IMR-90 (cell line): ENCODE results near the gene MYT1. TPM values are rescaled to one million over a fixed set of nuclear protein-coding genes. Genes with fewer than 3 reads are reported as not detected.

Experiments used
- ATAC-seq: fragments of 200-7000 bp; cut with Tn5 transposase; 2 replicates; pipeline ENCODE4 v1.9.1; 2020; ENCODE audit warnings: low read depth, mild to moderate bottlenecking, moderate library complexity
- BruUV-seq: library from RNA; stranded (reverse); fragments of 400-500 nt; replicated peaks from 2 replicates; lab custom pipeline; 2021; lab: Mats Ljungman, UMichigan
- CTCF ChIA-PET: fragments of 300-600 bp; formaldehyde crosslinking; extraction: SDS; loops from one replicate; lab custom pipeline; 2021; ENCODE audit warnings: antibody characterized with exemption; lab: Yijun Ruan, JAX
- POLR2A ChIA-PET: fragments of 300-600 bp; sonication (Branson Sonifier 250); formaldehyde crosslinking; loops from one replicate; lab custom pipeline; 2022; ENCODE audit warnings: antibody characterized with exemption; ENCODE audit not compliant: unreplicated experiment; lab: Charles Lee
- DNase-seq: peaks from one replicate; pipeline ENCODE4 v3.0.0; 2013
- H2AFZ ChIP-seq: replicated peaks from 2 replicates; pipeline ENCODE3; 2013; ENCODE audit warnings: low read length, mild to moderate bottlenecking; ENCODE audit not compliant: poor library complexity
- H2AK5ac ChIP-seq: 2 replicates; pipeline ENCODE4 v1.6.1; 2013; ENCODE audit warnings: low read depth, low read length, inconsistent platforms
- H2AK9ac ChIP-seq: replicated peaks from 2 replicates; pipeline ENCODE3; 2013; ENCODE audit warnings: mild to moderate bottlenecking, low read depth, low read length, moderate library complexity; ENCODE audit not compliant: poor library complexity
- H2BK120ac ChIP-seq: 2 replicates; pipeline ENCODE4 v1.6.1; 2013; ENCODE audit warnings: low read depth, low read length, inconsistent platforms
- H2BK15ac ChIP-seq: 3 replicates; pipeline ENCODE4 v1.6.1; 2013; ENCODE audit warnings: low read depth, low read length, inconsistent platforms
- H2BK20ac ChIP-seq: 2 replicates; pipeline ENCODE4 v1.6.1; 2013; ENCODE audit warnings: low read depth, mild to moderate bottlenecking, inconsistent platforms, low read length, moderate library complexity
- H2BK5ac ChIP-seq: 2 replicates; pipeline ENCODE4 v1.6.1; 2013; ENCODE audit warnings: mild to moderate bottlenecking, low read depth, low read length, inconsistent platforms; ENCODE audit not compliant: poor library complexity, severe bottlenecking
- H3K14ac ChIP-seq: replicated peaks from 2 replicates; pipeline ENCODE4 v1.6.1; 2013; ENCODE audit warnings: low read depth, low read length, inconsistent platforms
- H3K18ac ChIP-seq: 2 replicates; pipeline ENCODE4 v1.6.1; 2013; ENCODE audit warnings: low read depth, low read length, control low read depth
- H3K23ac ChIP-seq: 2 replicates; pipeline ENCODE4 v1.6.1; 2013; ENCODE audit warnings: low read depth, low read length, inconsistent platforms
- H3K27ac ChIP-seq: 2 replicates; pipeline ENCODE4 v1.5.1; 2013; ENCODE audit warnings: mild to moderate bottlenecking, control low read depth, low read length; ENCODE audit not compliant: insufficient read depth
- H3K27me3 ChIP-seq: 2 replicates; pipeline ENCODE4 v1.6.1; 2013; ENCODE audit warnings: low read length; ENCODE audit not compliant: control insufficient read depth, insufficient read depth
- H3K36me3 ChIP-seq: 2 replicates; pipeline ENCODE4 v1.6.1; 2013; ENCODE audit warnings: low read length, mixed read lengths; ENCODE audit not compliant: control insufficient read depth, insufficient read depth
- H3K4ac ChIP-seq: 2 replicates; pipeline ENCODE4 v1.6.1; 2013; ENCODE audit warnings: low read depth, low read length, inconsistent platforms
- H3K4me1 ChIP-seq: 2 replicates; pipeline ENCODE4 v1.6.1; 2013; ENCODE audit warnings: low read length, mixed read lengths; ENCODE audit not compliant: control insufficient read depth, insufficient read depth
- H3K4me2 ChIP-seq: 2 replicates; pipeline ENCODE4 v1.6.1; 2013; ENCODE audit warnings: low read depth, mild to moderate bottlenecking, control low read depth, low read length, moderate library complexity
- H3K4me3 ChIP-seq: 2 replicates; pipeline ENCODE4 v1.5.1; 2013; ENCODE audit warnings: low read depth, mild to moderate bottlenecking, control low read depth, low read length, moderate library complexity; ENCODE audit not compliant: insufficient read depth
- H3K56ac ChIP-seq: 2 replicates; pipeline ENCODE4 v1.6.1; 2013; ENCODE audit warnings: low read length, inconsistent platforms; ENCODE audit not compliant: insufficient read depth; ENCODE audit errors: extremely low read depth
- H3K79me1 ChIP-seq, 2 experiments: 2 replicates each; pipeline ENCODE4 v1.6.1; 2013; ENCODE audit warnings: low read length in 2 of 2, inconsistent platforms in 1 of 2, low read depth in 1 of 2
- H3K9ac ChIP-seq: 2 replicates; pipeline ENCODE4 v1.6.1; 2013; ENCODE audit warnings: low read depth, low read length, control low read depth
- H3K9me1 ChIP-seq: 2 replicates; pipeline ENCODE4 v1.6.1; 2013; ENCODE audit warnings: low read length, inconsistent platforms; ENCODE audit not compliant: insufficient read depth
- H3K9me3 ChIP-seq: 2 replicates; pipeline ENCODE4 v1.6.1; 2013; ENCODE audit warnings: low read length; ENCODE audit not compliant: control insufficient read depth, insufficient read depth
- H4K20me1 ChIP-seq: 2 replicates; pipeline ENCODE4 v1.6.1; 2013; ENCODE audit warnings: low read length, inconsistent platforms; ENCODE audit not compliant: insufficient read depth
- H4K5ac ChIP-seq: 2 replicates; pipeline ENCODE4 v1.6.1; 2013; ENCODE audit warnings: mild to moderate bottlenecking, low read depth, low read length, control low read depth
- H4K8ac ChIP-seq, 2 experiments: 2 replicates each; pipeline ENCODE4 v1.6.1; 2013; ENCODE audit warnings: low read depth in 2 of 2, low read length in 2 of 2, control low read depth in 1 of 2, inconsistent platforms in 1 of 2
- H4K91ac ChIP-seq: 2 replicates; pipeline ENCODE4 v1.6.1; 2013; ENCODE audit warnings: low read depth, low read length, inconsistent platforms; ENCODE audit not compliant: insufficient read depth
- BHLHE40 ChIP-seq: fragments of 150-350 bp; IDR thresholded peaks from 2 replicates; pipeline ENCODE4 v1.6.1; 2016; ENCODE audit warnings: mild to moderate bottlenecking, low read depth, low read length
- CEBPB ChIP-seq: IDR thresholded peaks from 2 replicates; pipeline ENCODE4 v1.6.1; 2012; ENCODE audit warnings: low read depth, low read length, improper control_type of control experiment
- CHD1 ChIP-seq: IDR thresholded peaks from 2 replicates; pipeline ENCODE4 v1.6.1; 2012; ENCODE audit warnings: low read depth, low read length, improper control_type of control experiment
- FOS ChIP-seq: fragments of 150-350 bp; IDR thresholded peaks from 2 replicates; pipeline ENCODE4 v1.6.1; 2016; ENCODE audit warnings: low read depth, low read length
- MAFK ChIP-seq: IDR thresholded peaks from 2 replicates; pipeline ENCODE4 v1.6.1; 2012; ENCODE audit warnings: low read depth, low read length, improper control_type of control experiment
- MAZ ChIP-seq: IDR thresholded peaks from 2 replicates; pipeline ENCODE4 v1.6.1; 2012; ENCODE audit warnings: low read depth, mild to moderate bottlenecking, low read length, improper control_type of control experiment, moderate library complexity, borderline replicate concordance
- MXI1 ChIP-seq: IDR thresholded peaks from 2 replicates; pipeline ENCODE4 v1.6.1; 2012; ENCODE audit warnings: low read depth, mild to moderate bottlenecking, low read length, moderate library complexity, borderline replicate concordance
- NFE2L2 ChIP-seq: fragments of 150-350 bp; IDR thresholded peaks from 2 replicates; pipeline ENCODE4 v1.6.1; 2016; ENCODE audit warnings: low read depth, mild to moderate bottlenecking, low read length
- POLR2A ChIP-seq: IDR thresholded peaks from 2 replicates; pipeline ENCODE4 v1.6.1; 2012; ENCODE audit warnings: mild to moderate bottlenecking, low read depth, low read length
- RAD21 ChIP-seq: IDR thresholded peaks from 2 replicates; pipeline ENCODE4 v1.6.1; 2012; ENCODE audit warnings: low read length, improper control_type of control experiment
- RCOR1 ChIP-seq: IDR thresholded peaks from 2 replicates; pipeline ENCODE4 v1.6.1; 2012; ENCODE audit warnings: mild to moderate bottlenecking, low read length, improper control_type of control experiment; ENCODE audit not compliant: insufficient replicate concordance
- RFX5 ChIP-seq: IDR thresholded peaks from 2 replicates; pipeline ENCODE4 v1.8.0; 2012; ENCODE audit warnings: low read depth, mild to moderate bottlenecking, low read length, moderate library complexity
- SMC3 ChIP-seq: fragments of 150-350 bp; IDR thresholded peaks from 2 replicates; pipeline ENCODE4 v1.6.1; 2016; ENCODE audit warnings: low read depth, mild to moderate bottlenecking, antibody characterized with exemption, low read length, moderate library complexity
- WGBS, 2 experiments: methylation state at CpG; one replicate each; pipeline versions ENCODE4 v1.1.5 to v1.1.7; 2013; ENCODE audit warnings: missing lambda C conversion rate in 2 of 2; ENCODE audit not compliant: insufficient read length in 1 of 2; ENCODE audit errors: extremely low coverage in 2 of 2; 5-methylcytosine and 5-hydroxymethylcytosine counted together
- dilution Hi-C: fragments of 300-500 bp; cut with HindIII; formaldehyde crosslinking; loops from one replicate; pipeline ENCODE4 v1.14.3; 2018; ENCODE audit warnings: low sequenced_read_pairs; ENCODE audit not compliant: unreplicated experiment
- in situ Hi-C: fragments of 300-500 bp; cut with MboI; formaldehyde crosslinking; loops from 3 replicates; pipeline ENCODE4 v1.14.3; 2019; ENCODE audit warnings: low sequenced_read_pairs, inconsistent platforms, mixed read lengths
- intact Hi-C: fragments of 100-400 bp; cut with micrococcal nuclease; formaldehyde crosslinking; loops from 2 replicates; pipeline ENCODE4 v1.10.0; 2022
- polyA plus RNA-seq, 3 experiments: library from polyadenylated mRNA; depleted of rRNA; stranded (reverse); fragments of >200 nt; gene quantifications; 2 replicates each; pipeline ENCODE4 v1.2.3, GENCODE V29; 2012; ENCODE audit warnings: low replicate concordance in 1 of 3
- total RNA-seq: library from RNA; depleted of rRNA; stranded (reverse); fragments of >200 nt; gene quantifications from 2 replicates; pipeline ENCODE4 v1.2.3, GENCODE V29; 2012
- TF ChIP-seq, protein P1 (sequence below): conservative IDR thresholded peaks from 2 replicates; pipeline ENCODE4 v1.5.1; 2012; ENCODE audit warnings: mild to moderate bottlenecking, low read depth, low read length, improper control_type of control experiment
- TF ChIP-seq, protein P2 (sequence below): fragments of 150-350 bp; IDR thresholded peaks from 2 replicates; pipeline ENCODE4 v1.6.1; 2017; ENCODE audit warnings: mild to moderate bottlenecking, antibody characterized with exemption, low read length, low read depth
- TF ChIP-seq, protein P3 (sequence below): fragments of 150-350 bp; IDR thresholded peaks from 2 replicates; pipeline ENCODE4 v1.6.1; 2016; ENCODE audit warnings: low read depth, mild to moderate bottlenecking, low read length, moderate library complexity, borderline replicate concordance

The MYT1 gene
- total and polyA plus RNA-seq, 2 of the 4 experiments (the other 2 are of a cell fraction) = not detected

DNA sequence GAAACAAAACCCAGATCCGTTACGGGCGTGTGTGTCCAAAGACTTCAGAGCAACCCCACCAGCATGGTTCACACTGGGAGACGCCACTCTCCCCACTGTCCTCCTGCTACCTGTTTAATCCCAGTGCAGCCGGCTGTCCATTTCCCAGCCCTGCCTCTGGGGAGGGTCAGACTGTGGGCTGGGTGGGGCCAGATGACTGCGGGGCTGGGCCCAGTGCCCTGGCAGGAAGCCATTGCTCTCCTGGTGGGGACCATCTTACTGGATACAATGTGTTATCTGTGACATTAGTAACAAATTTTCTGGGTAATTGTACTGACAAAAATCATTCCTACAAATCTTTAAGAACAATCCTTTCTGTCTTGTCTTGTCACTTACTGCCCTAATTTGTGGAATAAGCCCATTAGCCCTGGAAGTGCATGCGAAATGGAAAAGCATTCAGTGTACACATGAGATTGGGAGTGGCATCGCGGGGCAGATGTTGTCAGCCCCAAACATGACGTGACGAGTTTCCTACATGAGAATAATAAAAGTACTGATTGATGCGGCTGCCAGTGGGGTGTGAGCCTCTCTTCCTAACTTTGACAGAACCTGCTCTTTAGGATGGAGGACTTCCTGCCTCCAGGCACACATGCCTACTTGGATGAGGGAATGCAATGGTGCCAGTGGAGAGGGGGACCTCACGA is 53.4 kb downstream of the MYT1 start:
- Histone ChIP-seq H3K23ac (no peak overlapping the region), H3K9ac (no peak overlapping the region), H4K91ac (no peak overlapping the region), H3K18ac (no peak overlapping the region), H3K4me1 (peaks cover 7% of the 10 kb centered on the region; the same call in 1 of the 2 replicates), H3K4ac (no peak overlapping the region), H2AK9ac (no peak overlapping the region), H3K4me2 (no peak overlapping the region), H4K8ac (no peak overlapping the region), H2AK5ac (no peak overlapping the region), H2BK15ac (no peak overlapping the region), H3K14ac (no peak overlapping the region), H2BK20ac (no peak overlapping the region), H2AFZ (no peak overlapping the region), H4K5ac (no peak overlapping the region), H3K9me3 (no peaks in the 10 kb centered on the region), H4K20me1 (no peaks in the 10 kb centered on the region), H3K36me3 (no peaks in the 10 kb centered on the region), H2BK120ac (no peak overlapping the region), H3K27ac (no peak overlapping the region), H3K4me3 (no peak overlapping the region), H3K9me1 (peaks cover 4% of the 10 kb centered on the region; the same call in 1 of the 2 replicates), H3K27me3 (peaks cover 53% of the 10 kb centered on the region), H2BK5ac (no peak overlapping the region), H3K79me1 (no peaks in the 10 kb centered on the region), H3K56ac (no peak overlapping the region)
- intact Hi-C loops (no loop called here), in situ Hi-C loops (no loop called here), dilution Hi-C loops (no loop called here)
- DNase-seq = no peak
- no TSS peak for BruUV-seq
- ATAC-seq = no peak
- no peak for TF ChIP-seq MAFK
- no peak for TF ChIP-seq NFE2L2
- TF ChIP-seq RFX5 = no peak
- no peak for TF ChIP-seq MXI1
- TF ChIP-seq BHLHE40 = no peak
- TF ChIP-seq, protein P1, sequence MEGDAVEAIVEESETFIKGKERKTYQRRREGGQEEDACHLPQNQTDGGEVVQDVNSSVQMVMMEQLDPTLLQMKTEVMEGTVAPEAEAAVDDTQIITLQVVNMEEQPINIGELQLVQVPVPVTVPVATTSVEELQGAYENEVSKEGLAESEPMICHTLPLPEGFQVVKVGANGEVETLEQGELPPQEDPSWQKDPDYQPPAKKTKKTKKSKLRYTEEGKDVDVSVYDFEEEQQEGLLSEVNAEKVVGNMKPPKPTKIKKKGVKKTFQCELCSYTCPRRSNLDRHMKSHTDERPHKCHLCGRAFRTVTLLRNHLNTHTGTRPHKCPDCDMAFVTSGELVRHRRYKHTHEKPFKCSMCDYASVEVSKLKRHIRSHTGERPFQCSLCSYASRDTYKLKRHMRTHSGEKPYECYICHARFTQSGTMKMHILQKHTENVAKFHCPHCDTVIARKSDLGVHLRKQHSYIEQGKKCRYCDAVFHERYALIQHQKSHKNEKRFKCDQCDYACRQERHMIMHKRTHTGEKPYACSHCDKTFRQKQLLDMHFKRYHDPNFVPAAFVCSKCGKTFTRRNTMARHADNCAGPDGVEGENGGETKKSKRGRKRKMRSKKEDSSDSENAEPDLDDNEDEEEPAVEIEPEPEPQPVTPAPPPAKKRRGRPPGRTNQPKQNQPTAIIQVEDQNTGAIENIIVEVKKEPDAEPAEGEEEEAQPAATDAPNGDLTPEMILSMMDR = no peak
- no peak for TF ChIP-seq RAD21
- TF ChIP-seq FOS = no peak
- TF ChIP-seq POLR2A = no peak
- no peak for TF ChIP-seq MAZ
- no peak for TF ChIP-seq CEBPB
- TF ChIP-seq, protein P2, sequence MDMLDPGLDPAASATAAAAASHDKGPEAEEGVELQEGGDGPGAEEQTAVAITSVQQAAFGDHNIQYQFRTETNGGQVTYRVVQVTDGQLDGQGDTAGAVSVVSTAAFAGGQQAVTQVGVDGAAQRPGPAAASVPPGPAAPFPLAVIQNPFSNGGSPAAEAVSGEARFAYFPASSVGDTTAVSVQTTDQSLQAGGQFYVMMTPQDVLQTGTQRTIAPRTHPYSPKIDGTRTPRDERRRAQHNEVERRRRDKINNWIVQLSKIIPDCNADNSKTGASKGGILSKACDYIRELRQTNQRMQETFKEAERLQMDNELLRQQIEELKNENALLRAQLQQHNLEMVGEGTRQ = no peak
- TF ChIP-seq SMC3 = no peak
- TF ChIP-seq, protein P3, sequence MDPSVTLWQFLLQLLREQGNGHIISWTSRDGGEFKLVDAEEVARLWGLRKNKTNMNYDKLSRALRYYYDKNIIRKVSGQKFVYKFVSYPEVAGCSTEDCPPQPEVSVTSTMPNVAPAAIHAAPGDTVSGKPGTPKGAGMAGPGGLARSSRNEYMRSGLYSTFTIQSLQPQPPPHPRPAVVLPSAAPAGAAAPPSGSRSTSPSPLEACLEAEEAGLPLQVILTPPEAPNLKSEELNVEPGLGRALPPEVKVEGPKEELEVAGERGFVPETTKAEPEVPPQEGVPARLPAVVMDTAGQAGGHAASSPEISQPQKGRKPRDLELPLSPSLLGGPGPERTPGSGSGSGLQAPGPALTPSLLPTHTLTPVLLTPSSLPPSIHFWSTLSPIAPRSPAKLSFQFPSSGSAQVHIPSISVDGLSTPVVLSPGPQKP = no peak
- TF ChIP-seq CHD1 = no peak
- no peak for TF ChIP-seq RCOR1
- no CpG with 5 or more reads among the region's 13 CpGs for WGBS, 2 experiments
- POLR2A ChIA-PET = no interaction called here
- CTCF ChIA-PET = no interaction called here
